NCI-H748 (cell line): ENCODE measurements around the gene LOXHD1.
A peak's percentile ranks its signal among the peaks of the same experiment; 100 is the strongest.

ENCODE experiments used
- DNase-seq: peaks from one replicate; lab custom pipeline; 2025; ENCODE audit not compliant: unreplicated experiment; lab: John Stamatoyannopoulos, UW

LOXHD1 gene

DNA sequence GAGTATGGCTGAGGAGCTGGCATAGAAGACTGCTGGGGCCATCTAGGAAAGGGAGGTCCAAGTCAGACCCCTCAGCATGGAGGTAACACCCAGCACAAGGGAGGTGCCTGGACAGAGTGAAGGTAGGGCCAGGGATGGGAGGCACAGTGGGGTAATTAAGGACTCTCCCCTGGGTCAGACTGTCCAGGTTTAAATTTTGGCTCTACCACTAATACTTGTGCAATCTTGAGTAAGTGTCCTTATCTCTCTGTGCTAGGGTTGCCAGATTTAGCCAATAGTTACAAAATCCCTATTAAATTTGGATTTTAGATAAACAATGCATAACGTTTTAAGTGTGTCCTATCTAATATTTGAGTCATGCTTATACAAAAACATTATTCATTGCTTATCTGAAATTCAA is 109.5 kb downstream of the LOXHD1 start:
- DNase-seq: no peak

DNA sequence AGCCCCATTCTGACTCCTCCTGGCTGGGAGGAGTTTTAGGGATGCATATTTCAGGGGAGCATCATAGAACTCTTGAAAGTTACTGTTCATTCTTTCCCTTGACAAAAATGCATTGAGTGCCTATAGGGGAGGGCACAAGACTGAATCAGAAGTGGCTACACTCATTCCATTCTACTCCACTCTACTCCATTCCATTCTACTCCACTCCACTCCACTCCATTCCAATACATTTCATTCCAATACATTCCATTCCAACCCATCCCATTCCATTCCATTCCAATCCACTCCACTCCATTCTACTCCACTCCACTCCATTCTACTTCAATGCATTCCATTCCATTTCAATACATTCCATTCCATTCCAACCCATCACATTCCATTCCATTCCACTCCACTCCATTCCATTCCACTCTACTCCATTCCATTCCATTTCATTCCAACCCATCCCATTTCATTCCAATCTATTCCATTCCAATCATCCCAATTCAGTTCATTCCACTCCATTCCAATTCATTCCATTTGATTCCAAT is 110.8 kb downstream of the LOXHD1 start:
- no peak for DNase-seq

DNA sequence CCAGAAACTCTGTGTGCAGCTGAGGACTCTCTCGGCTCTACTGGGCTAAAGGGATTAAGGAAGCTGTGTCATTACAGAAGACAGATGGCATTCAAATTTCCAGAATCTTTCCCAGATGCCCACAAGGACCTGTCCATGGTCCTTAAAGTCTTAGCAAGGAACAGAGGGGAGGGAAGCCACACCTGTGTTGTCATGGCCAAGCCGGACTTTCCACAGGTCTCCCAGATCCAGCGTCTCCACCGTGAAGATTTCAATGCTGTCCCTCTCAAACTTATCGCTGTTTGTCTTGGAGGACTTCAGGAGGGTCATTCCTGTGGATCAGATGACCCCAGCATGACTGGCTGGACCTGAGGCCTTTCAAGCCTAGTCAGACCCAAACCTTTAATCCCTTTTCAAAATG is 114.5 kb downstream of the LOXHD1 start:
- no peak for DNase-seq

DNA sequence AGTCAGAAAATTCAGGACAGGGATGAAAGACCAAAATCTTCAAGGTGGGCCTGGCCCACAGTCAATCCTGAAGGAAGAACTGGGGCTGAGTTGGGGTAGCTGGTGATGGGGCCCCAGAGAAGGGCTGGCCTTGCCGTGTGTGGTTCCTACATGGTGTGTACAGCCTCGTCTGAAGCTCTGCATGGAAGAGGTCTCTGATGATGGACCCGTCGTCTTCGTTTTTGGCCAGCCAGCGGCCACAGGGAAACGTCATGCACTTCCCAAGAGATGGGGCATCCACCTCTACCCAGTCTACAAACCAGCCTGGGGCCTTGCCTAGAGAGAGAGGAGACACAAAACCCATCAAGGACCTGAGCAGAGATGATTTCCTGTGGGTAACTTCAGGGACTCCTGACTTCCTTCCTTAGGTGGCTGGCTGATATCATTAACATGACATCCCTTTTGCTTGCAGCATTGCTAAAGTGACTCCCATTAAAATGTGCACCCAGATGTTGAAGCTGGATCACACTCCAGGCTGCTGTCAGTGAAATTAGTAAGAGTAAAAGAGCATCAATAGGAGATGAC is 115.3 kb downstream of the LOXHD1 start:
- DNase-seq: no peak

DNA sequence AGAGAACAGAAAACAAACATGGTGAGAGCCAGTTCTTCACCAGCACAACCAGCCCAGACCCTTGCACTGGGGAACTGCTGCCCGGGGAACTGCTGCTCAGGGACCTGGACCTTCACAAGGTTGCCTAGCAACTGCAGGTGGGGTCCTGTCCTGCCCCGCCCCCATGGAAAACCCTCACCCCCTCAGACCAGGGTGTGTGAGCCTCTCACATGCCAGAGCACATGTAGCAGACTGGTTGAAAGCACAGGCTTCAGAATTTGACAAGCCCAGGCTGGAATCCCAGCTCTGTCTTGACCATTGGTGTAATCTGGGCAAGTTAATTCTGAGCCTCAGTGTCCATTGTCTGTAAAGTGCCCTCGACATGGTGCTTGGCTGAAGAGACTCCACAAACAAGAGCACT is 118.6 kb downstream of the LOXHD1 start:
- DNase-seq: peak; percentile 5

DNA sequence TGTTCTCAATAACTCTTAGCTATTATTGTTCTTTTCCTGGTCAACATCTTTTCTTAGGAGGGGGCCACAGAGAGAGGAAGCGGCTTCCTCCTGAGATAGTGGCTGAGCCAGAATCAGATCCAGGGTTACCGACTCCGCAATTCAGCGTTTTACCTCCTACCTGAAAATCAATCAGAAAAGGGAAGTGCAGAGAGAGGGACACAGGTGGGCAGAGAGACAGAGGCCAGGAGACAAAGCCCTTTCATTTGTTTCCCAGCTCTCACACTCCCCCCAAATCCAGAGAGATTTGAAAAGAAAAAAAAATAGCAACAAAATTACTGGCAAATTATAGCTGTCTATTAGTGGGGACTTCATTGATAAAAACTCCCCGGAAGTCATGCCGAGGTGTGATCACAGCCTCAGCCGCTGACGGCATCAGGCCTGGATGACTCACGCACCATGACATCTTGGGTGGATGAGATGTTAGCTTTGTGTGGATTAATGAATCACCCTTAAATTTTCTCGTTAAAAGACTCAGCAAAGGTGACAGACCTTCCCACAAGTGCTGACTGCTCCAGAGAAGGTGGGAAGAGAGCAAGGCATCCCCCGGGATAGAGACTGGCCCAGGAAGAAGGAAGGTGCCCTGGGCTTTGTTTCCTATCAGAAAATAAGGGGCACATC is 120.7 kb downstream of the LOXHD1 start:
- DNase-seq: no peak

DNA sequence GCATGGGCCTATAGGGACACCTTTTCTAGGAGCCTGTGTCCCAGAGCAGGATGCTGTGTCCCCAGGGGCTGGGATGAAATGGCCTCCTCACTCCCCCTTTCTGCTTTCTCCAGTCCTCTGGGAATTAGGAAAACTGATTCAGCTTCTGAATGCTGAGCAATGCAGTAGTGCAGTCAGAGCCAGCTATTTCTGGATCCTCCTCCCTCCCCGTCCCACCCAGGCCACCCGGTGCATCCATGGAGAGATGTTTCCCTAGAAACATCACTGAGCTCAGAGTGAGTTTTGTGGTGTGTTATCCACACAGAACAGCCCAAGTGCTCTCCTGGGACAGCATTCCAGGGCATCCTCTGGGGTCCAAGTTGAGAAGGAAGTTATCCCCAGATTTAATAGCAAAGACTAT is 125.5 kb downstream of the LOXHD1 start:
- no peak for DNase-seq

DNA sequence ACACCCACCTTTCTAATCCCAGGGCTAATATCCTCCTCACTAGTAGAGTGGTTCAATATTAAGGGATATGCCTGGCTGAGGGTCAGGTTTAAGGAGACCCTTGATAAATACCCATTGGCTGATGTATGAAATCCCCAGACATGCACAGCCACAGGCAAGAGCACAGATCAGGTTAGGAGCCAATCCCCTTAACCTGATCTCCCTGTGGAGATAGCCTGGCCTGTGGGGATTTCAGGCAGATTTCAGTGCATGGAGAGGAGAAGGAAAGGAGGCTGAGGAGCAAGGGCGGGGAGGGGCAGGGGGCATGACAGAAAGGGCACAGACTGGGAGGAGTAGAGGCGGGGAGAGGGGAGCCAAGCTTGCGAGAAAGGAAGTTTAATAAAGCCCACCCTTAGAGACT is 129.0 kb downstream of the LOXHD1 start:
- DNase-seq: no peak

DNA sequence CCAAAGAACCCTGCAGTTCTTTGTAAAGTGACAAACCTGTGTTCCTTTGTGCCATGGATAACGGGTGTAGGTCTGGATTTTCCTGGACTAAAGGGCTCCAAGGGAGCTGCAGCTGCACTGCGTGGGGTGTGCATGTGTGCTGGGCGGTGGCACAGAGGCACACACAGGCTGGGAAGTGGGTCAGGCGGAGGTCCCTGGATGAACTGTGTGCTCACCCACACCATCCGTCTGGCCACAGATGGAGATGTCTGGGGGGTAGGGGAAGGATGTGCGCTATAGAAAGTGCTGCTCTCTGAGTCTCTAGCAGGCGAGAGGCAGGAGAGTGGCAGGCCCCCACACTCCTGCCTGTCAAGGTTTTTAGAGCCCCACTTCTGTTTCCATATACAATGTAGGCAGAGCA is 137.2 kb downstream of the LOXHD1 start:
- DNase-seq: no peak

DNA sequence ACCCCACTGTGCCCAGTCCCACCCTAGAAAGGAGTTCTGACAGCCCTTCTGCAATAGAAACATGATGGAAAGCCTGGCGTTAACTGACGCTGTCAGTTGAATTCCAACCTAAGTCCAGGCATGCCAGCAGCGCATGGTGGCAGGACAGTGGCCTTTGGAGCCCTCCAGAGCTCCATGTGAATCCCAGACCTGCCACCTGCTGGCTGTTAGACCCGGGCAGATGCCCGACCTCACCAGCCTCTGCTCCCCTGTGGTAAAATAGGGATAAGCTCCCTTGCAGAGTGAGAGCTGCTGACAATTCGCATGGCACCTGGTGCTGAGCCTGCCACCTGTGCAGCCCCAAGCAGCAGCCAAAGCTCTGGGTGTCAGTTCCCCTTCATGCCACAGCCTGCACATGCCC is 138.6 kb downstream of the LOXHD1 start:
- peak; percentile 19 for DNase-seq

DNA sequence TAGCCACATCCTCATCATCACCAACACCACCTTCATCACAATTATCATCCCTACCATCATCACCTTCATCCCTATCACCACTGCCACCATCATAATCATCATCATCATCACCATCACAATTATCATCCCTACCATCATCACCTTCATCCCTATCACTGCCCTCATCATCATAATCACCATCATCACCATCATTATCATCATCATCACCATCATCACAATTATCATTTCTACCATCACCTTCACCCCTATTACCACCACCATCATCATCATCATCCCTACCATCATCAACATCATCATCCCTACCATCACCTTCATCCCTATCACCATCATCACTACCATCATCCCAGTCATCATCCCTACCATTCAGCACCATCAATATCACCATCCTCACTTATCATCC is 140.5 kb downstream of the LOXHD1 start:
- DNase-seq: no peak

DNA sequence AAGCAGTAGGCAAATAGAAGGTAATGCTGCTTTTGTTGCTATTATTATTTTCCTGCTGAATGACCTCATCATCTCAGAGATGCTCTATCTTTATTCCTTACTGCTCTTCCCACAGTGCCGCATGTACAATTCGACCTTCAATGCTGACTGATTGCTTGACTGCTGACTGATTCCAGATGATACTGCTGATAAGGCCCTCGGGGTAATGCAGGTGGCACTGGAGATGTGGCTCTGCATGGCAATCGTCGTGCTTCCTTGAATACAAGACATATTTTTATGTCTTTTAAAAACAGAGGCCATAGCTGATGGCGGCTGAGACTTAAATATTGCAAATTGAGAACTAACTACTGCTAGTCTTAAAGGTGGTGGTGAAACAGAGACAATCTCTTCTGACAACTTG is 146.6 kb downstream of the LOXHD1 start:
- DNase-seq: no peak

DNA sequence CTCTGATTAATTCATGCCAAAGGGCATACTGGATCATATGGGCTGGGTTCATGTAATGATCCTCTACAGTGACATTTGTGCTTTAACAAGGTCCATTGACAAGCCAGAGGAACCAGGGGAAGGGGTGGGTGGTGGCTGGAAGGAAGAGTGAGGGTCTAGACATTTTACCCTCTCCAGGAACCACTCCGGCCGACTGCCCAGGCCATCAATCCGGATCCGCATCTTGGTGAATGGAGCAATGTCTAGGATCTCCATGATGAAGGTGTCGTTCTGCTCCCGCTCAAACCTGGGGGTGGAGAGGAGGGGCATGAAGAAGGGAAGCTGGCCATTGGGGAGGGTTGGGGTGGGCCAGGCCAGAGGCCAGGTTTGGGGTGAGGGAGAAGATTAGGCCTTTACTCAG is 147.5 kb downstream of the LOXHD1 start:
- no peak for DNase-seq

DNA sequence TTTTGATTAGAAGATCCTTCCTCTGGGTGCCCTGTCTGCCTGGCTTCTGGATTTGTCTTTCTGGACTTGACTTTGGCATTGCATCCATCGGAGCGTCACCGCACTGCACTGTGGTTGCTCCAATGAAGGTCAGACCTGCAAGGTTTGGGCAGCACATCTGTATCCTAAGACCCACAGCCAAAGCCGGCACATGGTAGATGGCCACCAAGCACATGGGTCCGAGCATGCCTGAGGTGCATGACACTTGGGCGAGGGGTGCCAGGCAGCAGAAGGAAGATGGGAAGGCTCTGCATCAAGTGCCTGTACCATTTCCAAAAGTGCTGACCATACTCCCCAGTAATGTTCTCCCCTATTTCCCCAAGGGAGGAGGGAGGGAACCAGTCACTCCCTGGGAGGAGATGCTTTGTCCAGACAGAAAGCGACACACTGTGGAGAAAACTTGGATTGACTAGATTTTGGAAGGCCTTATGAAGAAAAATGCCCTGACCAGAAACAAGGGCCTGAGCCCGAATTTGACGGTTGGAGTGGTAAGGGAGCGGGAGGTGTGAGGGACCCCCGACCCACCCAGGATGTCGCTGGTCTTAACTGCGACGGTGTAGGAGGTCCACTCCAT is 149.9 kb downstream of the LOXHD1 start:
- no peak for DNase-seq

DNA sequence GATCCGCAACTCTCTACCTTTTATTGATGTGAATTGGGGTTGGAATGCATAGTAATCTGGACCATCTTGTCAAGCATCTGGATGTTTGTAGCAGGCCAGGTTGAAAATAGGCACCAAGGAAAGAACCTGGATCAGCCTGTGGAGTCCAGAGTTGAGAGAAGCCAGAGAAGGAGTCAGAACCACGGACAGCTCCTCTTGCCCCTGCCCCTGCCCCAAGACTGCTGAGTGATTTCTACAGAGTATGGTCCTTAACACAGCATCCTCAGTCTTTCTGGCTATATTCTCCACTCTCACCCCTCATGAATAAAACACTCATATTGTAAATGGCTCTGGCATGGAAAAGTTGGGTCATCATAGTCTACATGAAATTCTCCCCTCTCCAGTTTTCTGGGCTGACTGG is 154.6 kb downstream of the LOXHD1 start:
- no peak for DNase-seq

DNA sequence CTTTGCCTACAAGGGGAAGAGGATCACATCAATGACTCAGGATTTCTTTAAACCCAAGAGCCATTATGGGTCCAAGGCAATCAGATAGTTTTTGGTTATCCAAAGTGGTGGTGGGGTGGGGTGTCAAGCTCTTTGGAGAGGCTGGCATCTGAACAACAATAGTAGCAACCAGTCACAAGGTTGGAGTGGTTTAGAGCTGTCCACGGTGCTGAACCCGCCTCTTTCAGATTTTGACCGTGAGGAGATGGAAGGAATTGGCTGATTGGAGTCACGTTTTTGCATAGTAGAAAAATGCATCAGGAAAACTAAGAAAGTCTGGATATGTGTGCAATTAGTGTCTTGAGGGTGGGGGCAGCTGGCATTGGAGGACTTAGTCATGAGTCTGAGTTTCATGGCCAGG is 159.9 kb downstream of the LOXHD1 start:
- DNase-seq: no peak

DNA sequence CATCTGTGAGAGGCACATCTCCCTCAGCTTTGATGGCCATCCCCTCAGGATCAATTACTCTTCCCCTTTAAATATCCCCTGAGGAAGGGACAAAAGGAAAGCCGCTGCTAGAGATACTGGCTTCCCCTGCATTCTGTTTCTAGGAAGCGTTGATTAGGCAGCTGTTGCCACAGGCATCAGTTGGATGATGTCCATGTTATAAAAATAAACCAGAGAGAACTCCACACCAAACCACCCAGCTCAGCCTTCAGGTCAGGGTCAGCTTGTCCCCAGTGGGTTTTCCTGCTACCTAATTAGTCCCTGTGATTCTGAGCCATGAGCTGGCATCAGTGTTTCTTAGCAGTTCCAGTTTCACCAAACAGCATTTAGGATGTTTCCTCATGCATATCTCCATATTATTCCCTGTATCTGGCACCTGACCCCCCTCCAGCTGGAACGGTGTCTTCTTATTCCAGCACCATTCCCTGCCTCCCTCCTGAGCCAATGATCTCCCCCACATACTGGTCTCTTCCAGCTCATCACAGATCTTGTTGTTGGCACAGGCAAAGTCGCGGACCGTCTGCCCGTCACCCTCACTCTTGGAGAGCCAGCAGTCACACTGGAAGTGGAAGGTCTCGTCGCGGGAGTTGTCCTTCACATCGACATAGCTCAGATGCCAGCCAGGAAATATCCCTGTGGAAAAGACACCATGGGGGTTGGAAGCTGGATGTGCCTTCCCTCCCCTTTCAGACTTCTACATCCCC is 168.4 kb downstream of the LOXHD1 start:
- DNase-seq: no peak

DNA sequence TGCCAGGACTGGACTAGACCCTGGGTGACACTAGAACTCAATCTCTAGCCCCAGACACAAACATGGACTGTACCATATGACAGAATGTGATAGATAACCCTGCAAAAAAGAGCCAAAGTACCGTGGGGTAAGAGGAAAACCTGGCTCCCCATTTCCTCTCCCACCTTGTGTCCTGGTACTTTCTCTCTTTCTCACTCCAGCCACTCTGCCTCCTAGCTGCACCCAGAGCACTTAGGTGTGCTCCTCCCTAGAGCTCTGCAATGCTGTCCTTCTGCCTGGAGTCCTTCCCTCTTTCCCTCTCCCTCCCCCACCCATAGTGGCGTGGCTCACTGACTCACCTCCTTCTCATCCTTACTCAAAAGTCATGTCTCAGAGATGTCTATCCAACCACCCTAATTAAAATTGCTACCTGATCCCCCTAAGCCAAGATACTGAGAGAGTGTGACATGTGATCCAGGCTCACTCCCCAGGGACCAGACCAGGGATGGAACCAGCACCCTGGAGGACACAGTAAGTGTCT is 171.3 kb downstream of the LOXHD1 start:
- no peak for DNase-seq

DNA sequence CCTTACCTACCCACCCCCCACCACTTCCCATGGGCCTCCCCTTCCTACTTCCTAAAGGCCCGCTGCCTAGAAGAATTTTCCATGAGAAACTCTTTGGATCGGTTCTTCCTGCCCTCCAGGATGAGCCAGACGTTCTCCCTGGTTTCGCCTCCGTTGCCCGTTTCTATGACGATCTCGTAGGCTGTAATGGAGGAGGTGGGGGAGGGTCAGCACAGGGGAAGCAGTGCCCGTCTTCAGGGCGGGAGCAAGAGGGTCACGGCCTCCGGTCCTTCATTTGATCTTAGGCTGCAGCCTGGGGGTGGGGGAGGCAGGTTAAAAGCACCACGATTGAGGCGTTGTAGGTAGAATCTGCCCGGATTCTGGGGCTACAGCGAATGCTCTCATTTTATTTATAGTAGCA is 172.0 kb downstream of the LOXHD1 start:
- DNase-seq: no peak

DNA sequence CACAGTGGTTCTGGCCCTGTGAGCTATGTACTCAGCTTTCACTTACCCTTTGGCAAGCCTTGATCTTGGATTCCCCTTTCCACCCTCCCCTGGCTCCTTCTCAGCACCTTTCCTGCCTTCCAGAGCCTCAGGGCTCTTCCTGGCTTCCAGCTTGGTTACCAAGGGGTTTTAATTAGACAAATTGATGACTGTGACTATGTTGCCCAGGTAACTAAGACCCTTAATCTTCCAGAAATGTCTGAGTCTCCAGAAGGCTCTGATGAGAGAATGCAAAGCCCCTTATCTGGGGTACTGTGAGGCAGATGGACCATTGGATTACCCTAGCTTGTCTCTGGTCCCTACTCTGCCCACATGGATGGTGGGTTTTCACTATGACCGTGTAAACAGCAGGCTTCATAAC is 174.2 kb downstream of the LOXHD1 start:
- DNase-seq: no peak

DNA sequence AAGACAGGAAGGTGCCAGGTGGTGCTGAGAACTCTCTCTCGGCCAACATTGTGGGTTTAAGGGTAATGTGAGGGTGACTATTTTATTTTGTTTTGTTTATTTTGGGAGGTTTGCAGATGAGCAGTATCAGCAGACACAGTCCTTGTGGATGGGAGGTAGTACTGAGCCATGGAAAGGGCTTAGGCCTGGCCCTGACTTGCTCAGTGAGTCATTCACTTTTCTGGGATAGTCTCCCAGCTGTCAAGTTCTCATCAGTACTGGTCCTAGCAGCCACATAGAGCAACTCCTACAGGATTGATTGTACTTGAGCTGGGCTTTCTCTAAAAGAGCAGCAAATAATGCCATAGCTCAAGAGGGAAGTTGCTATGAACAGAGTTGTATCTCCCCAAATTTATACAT is 175.2 kb downstream of the LOXHD1 start:
- no peak for DNase-seq
